ENCODE data around the gene TTLL11.
"Not testable (repeated sequence)": the region's sequence is repeated elsewhere in the genome, so short reads cannot be mapped to it uniquely, and the experiment has no call there.

The TTLL11 gene

DNA sequence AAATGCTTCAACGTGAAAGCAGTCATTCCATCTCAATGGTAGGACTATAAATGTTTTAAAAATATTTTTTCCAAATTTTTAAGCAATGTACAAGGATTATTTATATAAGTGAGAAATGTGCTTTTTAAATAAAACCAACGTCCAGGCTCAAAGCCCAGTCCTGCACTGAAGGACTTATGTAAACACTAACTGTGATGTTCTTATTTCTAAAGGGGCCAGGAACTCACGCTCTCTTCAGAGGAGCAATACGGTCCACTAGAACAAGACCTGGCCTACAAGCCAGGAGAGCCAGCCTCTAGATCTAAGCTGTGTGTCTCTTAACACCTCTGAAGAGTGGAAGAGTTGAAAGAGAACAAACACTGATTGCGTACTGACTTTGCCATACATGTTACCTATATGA lies 12.1 kb downstream of the TTLL11 start:
- no peak for ATAC-seq

DNA sequence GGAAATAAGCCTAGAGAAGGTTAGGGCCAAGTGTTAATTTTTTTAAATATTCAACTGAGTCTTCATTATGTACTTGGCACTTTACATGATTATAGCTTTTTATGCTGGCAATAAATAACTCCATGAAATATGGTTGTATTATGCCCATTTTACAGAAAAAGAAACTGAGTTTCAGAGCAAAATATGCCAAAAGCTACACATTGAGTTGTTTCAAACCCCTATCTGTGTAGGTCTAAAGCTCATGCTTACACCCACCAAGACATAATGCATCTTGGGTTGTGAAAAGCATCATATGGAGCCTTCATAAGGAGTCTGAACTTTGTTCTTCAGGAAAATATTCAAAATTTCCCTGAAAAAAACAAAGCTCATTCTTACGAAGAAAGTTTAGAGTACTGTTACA lies 14.6 kb downstream of the TTLL11 start:
- ATAC-seq = no peak

DNA sequence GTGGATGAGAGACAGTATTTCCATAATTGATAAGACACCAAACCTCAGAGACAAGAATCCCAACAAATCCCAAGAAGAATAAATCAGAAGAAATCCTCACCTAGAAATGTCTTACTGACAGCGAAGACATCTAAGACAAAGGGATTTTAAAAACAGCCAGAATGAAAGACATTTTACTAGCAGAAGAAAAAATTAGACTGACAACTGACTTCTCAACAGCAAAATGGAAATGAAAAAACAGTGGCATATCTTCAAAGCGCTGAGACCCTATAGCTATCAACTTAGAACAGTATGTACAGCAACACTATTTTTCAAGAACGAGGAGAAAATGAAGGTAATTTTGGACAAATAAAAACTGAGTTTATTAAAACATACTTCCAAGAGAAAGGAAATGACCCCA lies 16.3 kb downstream of the TTLL11 start:
- no peak for ATAC-seq

DNA sequence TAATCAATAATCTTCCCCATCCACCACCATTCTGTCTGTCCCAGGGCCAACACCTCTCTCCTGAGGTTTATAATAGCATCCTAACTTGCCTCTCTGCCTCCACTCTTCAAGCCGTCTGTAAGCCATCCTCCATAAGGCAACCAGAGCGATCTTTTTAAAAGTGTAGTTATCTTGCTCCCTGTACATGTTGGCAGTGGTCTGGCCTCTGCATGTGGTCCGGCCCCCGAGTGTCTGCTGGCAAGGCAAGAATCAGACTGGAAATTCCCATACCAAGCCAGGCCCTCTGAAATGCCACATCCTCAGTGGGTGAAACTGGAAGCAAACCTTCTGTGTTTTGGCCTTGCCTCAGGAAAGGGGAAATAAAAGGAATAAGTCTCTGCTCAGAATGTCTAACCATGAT lies 17.0 kb downstream of the TTLL11 start:
- ATAC-seq = no peak

DNA sequence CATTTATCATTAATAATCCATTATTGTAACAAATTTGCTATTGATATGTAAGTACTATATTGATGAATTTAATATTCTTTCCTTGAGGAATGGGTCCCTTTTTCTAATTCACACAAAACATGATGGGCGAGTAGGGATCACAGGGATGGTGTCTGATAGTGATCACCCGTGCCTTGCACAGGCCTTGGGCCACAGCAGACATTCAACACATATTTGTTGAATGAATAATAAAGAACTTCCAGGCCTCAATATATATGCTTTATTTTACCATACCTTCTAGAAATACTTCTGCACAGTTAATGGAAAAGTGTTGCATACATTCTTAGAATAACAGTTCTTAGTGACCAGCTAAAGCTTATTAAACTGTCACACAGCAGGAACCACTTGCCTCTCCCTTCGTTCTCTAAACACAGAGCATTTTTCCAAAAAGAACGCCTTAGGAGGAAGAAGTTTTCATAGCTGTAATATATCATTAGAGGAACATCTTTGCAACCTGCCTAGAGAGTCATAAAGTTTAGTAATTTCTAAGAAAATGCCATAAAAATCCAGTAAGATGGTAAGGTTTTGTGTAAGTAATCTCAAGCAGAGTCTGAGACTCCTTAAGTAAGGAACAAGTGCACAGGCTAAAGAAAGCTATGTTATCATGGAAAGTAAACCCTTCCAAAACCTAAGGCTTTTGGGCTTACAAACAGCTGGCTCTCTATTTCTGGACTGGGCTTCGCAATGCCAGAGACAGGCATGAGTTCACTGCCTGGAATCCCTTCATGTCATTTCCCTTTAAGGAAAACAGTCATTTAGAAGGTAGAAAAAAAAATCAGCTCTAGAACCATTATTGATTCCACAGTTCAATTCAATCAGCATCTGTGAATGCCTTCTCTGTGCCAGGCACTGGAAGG lies 17.7 kb downstream of the TTLL11 start:
- ATAC-seq = no peak

DNA sequence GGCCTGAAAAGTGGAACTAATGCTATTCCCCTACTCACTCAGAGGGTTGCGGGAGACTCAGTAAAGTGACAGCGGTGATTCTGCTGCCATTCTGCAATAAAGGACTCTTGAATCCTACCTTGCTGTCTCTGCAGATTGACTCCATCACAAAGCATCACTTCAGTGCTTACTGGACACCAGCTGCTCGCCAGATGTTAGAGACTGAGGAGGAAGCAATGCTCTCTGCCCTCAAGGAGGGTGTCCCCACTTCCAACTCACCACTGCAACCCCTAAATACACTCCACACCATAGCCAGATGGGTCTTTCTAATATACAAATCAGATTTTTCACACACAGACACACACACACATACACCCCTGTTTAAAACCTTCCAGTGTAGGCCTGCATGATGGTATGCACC lies 21.4 kb downstream of the TTLL11 start:
- no peak for ATAC-seq

DNA sequence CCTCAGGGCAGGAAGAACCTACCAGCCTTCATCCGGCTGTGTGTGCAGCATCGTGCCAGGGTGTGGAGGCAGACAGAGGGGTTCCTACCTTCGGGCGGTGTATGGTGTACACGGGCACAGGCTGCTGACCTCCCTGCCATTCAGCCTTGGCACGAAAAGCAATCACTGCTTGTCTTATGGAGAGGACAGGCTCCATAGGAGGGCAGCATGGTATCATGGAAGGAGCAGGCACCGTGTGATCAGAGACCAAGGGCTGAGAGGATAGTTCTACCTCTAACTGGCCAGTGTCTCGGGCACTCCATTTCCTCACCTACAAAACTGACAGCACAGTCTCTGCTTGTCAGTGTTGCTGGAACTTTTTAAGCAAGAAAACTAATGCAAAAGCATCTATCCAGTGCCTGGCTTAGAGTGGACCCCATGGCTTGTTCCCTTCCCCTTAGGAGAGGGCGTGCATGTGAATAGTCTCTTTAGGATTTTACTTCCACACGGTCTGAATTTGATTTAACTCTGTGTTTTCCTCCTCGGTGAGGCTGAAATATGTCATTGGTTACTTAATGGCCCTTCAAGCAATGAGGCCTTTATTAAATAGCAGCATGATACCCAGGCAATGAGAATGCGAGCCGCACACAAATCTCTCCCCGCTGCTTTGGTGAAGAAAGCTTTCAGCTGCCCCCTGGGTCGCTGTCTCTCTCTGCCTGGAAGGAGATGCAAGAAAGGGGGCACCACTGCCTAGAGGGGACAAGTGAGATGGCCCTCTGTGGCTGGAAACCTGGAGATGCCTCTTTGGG lies 22.2 kb downstream of the TTLL11 start:
- ATAC-seq = no peak

DNA sequence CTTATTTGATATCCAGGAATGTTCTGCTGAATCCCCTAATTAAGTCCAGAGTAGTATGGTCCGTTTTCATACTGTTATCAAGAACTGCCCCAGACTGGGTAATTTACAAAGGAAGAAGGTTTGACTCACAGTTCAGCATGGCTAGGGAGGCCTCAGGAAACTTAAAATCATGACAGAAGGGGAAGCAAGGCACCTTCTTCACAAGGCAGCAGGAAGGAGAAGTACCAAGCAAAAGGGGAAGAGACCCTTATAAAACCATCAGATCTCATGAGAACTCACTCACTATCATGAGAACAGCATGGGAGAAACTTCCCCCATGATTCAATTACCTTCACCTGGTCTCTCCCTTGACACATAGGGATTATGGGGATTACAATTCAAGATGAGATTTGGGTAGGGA lies 26.4 kb downstream of the TTLL11 start:
- not testable (repeated sequence) for ATAC-seq

DNA sequence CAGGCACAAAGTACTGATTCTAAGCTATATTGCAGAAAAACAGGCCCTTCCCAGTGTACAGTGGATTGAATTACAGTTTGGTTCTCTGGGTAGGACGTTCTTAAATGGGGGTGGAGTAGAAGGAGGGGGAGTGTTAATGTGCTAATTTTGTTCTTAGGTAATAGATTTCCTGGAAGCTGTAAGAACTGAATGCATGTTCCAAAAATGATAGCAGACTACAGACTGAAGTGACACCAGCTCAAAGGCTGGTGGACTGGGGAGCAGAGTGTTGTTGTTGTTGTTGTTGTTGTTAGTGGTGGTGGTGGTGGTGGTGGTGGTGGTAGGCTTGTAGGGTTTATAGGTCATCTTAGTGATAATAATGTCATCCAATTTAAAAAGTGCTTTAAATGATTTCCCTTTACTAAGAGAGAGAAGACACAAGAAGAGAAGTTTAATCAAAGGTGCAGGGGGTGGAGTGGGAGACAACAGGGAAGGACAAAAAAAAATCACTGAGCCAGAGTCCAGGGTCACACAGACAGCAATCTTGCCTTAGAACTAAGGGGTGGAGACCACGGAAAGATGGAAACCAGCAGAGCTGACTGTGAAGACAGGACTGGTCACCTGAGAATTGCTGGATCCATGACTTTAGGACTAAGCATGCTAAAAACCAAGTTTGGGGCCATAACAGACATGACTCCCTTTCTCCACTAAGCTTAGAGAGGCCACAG lies 27.0 kb downstream of the TTLL11 start:
- ATAC-seq = no peak

DNA sequence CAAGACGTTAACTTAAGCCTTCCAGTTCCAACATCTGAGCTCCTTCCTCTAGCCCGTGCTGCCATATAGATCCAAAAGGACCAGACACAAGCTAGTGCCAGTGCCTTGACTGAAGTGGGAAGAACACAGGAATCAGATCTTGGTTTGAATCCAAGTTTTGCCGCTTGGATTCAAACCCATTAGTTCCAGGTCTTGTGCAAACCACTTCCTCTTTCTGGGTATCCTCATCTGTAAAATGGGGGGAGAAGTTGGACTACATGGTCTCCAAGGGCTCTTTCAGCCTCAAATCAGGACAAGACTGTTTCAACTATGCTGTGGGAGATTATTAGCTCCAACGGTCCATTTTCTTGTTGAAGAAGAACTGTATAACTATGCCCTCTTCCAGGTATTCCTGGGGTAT lies 32.6 kb downstream of the TTLL11 start:
- ATAC-seq = no peak

DNA sequence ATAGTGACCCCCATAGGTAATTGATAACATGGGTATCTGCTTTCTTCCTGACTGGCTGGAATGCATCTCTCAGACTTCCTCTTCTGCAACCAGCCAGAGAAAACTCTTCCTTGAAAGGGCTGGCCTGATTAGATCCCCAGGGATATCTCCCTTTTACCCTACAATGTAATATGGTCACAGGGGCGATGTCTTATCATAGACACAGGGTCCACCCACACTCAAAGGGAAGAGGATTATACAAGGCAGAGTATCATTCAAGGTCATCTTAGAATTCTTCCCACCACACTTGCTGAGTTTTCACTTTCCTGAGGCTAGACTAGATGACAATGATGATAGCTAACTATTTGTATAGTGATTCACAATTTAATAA lies 33.2 kb downstream of the TTLL11 start:
- ATAC-seq = no peak

DNA sequence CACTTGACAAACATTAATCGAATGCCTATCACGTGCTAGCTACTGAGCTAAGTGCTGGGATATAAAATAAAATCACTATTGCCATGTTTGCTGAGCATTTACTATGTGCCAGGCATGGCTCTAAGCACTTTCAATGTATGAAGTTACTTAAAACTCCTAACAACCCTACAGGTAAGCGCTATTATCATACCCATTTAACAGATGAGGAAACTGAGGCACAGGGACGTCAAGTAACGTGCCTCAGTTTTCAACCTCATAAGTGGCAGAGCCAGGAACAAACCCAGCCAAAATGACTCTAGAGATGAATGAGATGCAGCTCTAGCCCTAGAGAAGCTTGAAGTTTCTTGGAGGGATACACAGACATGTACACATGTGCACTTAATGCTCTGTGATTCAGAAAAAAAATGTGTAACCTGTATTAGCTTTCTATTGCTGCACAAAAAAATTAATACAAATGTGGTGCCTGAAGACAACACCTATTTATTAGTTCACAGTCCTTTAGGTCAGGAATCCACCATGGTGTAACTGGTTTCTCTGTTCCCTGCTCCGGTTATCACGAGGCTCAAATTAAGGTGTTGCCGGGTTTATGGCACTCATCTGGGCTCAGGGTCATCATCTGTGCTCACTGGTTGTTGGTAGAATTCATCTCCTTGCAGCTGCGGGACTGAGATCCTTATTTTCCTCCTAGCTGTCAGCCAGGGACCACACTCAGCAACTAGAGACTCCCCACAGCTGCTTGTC lies 33.7 kb downstream of the TTLL11 start:
- ATAC-seq = no peak

DNA sequence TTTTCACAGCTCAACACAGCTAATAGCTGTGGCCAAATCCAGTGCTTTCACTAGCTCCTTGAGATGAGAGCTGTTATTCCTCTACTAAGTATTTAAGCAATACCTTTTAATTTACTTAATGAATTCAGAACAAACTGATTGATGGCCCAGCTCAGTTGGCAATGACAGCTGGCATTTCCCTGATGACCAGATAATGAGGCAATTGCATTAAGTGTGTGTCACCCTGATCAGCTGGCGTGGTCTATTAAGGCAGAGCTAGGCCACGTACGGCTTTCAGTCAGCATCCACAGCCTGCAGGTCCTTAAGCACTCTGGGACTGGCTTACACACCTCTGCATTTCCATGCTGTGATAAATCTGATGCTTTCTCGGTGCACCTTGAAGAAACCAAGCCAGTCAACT lies 34.4 kb downstream of the TTLL11 start:
- no peak for ATAC-seq

DNA sequence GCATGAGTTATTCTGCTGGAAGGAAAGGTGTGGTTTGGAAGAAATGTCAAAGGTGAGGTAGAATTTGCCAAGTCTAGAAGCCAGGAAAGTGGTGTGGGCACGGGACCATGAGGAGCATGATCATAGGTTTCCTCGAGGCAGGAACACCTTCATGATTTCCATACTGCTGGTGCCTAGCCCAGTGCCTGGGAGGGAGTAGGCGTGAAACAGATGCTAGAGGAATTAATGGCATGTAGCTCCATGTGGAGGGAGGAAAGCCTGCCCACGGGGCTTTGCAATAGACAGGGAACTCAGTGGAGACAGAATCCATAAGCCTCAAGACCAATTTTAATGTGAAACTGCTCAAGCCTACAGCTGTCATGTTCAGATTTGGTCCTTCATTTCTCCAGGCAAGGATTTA lies 35.1 kb downstream of the TTLL11 start:
- ATAC-seq = no peak

DNA sequence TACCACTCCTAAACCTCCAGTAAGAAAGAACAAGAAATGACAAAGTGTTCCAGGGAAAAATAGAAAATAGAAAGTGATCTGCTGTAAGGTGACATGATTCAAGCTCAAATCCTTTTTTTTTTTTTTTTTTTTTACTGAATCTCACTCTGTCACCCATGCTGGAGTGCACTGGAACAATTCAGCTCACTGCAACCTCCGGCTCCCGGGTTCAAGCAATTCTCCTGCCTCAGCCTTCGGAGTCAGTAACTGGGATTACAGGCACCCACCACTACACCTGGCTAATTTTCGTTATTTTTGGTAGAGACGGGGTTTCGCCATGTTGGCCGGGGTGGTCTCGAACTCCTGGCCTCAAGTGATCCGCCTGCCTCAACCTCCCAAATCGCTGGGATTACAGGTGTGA lies 35.9 kb downstream of the TTLL11 start:
- no peak for ATAC-seq

DNA sequence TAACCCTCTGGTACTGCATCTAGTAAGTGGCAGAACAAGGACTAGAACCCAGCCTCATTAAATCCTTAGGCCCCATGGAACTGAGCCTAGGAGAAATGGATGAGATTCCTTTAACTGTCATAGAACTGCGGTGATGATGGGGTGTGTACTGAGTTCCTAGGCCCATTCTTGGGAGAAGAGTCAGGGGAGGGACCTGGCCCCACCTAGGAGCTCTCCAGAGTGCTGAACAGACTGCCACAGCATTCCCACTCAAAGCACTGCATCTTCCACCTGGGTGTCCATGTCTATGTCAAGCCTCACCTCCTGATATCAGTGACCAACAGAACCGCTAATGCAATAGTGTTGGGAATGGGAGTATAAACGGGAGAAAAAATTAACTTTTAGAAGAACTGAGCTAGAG lies 36.6 kb downstream of the TTLL11 start:
- ATAC-seq = no peak

DNA sequence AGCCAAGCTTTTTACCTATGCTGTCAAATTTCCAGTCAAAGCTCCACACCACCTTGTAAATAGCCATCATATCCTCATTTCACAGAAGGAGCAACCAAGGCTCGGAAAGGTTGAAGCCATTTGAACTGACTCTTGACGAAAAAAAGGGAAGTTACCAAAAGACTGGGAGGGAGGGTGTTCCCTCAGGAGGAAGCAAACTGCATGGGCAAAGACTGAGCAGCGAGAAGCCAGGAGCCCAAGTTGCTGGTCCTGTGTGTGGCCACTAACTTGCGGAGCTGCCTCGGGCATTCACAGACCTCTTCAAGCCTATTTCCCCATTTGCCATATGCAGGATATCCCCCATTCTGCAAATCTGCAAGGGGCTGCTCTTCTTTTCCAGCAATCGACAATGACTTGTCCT lies 37.4 kb downstream of the TTLL11 start:
- no peak for ATAC-seq

DNA sequence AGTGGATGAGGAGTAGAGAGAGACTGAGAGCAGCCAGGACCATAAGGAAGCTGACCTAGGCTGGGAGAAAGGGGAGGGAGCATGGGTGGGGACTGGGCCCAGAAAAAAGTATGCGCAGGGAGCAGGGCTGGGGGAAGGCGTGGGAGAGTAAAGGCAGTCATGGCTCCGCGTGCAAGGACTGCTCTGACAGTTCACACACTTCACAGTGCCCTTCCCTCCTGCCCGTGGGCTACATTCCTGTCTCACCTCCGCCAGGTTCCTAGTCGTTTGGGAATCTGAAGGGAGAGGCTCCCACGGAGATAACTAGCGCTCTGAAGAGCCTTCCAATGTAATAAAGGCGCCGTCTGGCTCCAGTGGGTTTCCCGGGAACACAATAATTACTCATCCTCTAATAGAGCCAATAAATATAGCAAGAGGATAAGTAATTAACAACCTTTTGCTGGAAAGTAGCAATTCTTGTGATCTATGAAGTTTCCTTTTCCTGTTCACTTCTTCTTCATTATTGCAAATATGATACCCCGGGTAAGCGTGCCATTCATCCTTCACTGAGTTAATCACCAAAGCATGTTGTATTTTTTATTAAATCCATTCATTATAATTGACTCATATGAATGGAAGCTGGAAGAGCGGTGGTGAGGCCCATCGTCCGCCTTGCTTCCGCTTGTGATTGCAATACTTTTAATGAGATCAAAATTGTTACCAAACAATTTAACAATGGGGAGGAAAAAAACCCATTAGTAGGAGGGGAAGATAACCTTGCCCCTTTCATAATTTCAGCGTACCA lies 39.3 kb downstream of the TTLL11 start:
- no peak for ATAC-seq

DNA sequence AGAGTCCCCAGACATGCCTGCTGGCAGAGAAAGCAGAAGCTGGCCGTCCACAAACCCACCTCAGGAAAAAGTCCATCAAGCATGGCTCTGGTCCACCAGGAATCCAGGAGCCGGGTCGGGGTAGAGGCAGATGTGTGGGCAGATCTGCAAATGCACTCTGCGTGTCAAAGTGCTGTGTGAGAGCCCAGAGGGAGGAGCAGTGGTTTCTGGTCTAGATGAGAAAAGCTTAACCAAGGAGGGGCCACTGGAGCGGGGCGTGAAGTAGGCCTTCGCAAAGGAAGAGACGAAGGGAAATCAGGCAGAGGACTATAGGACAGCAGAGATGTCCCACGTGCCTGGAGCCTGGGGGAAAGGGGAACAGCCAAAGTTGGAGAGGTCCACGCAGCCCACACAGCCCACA lies 40.0 kb downstream of the TTLL11 start:
- no peak for ATAC-seq

DNA sequence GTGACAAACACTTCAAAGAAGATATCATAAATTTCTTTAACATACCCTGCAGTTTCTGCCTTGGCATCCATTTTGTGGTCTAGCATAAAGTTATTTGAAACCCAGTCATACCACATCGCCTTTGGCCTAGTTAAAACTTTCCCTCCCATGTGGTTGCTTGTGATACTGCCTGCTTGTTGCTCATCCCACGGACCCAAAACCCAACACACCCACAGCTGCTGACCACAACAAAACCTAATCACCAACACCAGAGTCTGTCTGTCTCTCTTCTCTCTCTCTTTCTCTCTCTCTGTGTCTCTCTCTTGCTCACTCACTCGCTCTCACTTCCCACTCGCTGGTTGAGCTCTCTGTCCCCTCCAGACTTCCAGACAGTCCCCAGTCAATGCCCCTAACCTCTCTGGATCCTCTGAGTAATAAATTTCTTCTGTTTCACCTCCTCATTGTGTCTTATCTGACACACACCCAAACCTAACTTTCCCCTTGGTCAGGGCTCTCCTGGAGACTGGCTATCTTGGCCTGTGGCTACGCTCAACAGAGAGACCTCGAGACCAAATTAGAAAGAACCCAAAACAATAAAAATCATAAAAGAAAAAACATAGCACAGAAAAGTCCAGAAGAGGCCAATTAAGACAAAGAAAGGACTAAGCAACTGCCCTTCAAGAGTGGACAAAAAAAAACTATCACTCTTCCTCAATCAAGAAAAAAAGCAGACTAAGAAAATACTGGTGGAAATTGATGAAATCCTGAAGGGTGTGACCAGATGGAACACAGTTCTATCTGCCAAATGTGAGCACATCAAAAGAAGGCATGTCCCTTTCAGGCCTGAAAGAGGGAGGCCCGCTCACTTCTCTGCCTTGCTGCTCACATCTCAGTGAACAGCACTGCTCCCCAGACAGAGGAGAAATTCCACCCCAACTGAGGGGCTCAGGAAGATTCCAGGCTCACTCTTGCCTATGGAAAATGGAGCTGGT lies 41.5 kb downstream of the TTLL11 start:
- ATAC-seq = peak; percentile 44 to 71

DNA sequence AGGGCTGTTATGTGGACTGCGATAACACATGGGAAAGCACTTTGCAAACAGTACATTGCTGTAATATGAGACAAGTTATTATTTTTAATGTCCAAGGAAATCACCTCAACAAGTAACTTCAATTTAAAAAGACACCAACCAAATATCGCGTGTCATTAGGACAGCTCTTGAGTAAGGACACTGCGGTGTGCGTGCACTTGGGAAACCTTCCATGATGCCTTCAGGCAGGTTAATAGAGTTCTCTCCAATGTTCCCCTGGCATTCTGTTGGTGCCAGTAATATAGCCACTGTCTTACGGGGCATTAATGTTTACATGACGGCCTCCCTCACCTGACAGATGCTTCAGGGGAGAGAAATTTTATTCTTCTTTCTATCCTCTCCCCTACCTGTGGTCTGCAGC lies 42.9 kb downstream of the TTLL11 start:
- no peak for ATAC-seq

All from activated CD4-positive, CD25-positive, alpha-beta regulatory T cell treated with anti-CD3 and anti-CD28 coated beads, Interleukin-2, amount 50 U/mL, for 24 hours (primary cell).